Left ventricle myocardium inferior (tissue), 1 donor: ENCODE results near the gene POTEE. TPM values are rescaled to one million over a fixed set of nuclear protein-coding genes. Genes with fewer than 3 reads are reported as not detected.
"Not testable (repeated sequence)": the region's sequence is repeated elsewhere in the genome, so short reads cannot be mapped to it uniquely, and the experiment has no call there.

Experiments used
- DNase-seq: peaks from one replicate; pipeline ENCODE4 v3.0.0-alpha.2; 2020
- H3K27ac ChIP-seq: fragments of 200-600 bp; replicated peaks from 2 replicates; pipeline ENCODE4 v1.8.0; 2021
- H3K27me3 ChIP-seq: fragments of 200-600 bp; 2 replicates; pipeline ENCODE4 v1.8.0; 2021; ENCODE audit warnings: low read depth
- H3K36me3 ChIP-seq: fragments of 200-600 bp; 2 replicates; pipeline ENCODE4 v1.8.0; 2021
- H3K4me1 ChIP-seq: fragments of 200-600 bp; 2 replicates; pipeline ENCODE4 v1.8.0; 2021
- H3K4me3 ChIP-seq: fragments of 200-600 bp; 2 replicates; pipeline ENCODE4 v1.8.0; 2021; ENCODE audit warnings: mild to moderate bottlenecking, moderate library complexity
- H3K9me3 ChIP-seq: fragments of 200-600 bp; replicated peaks from 2 replicates; pipeline ENCODE4 v1.8.0; 2021
- intact Hi-C: fragments of 100-400 bp; cut with micrococcal nuclease; formaldehyde crosslinking; loops from one replicate; pipeline ENCODE4 v1.11.0; 2022
- total RNA-seq: library from RNA; stranded (reverse); fragmentation: NEBNext Ultra II Directional; extraction: Animal tissue kit (Norgen Biotek cat#: 25700); gene quantifications from one replicate; pipeline ENCODE4 v1.2.1, GENCODE V29; 2021
- donor health status: DM: no; HTN: yes; CAD: no; lungs with severe emphysema.

Gene POTEE
- total RNA-seq, 1 donor from 2014 or later, result not detected

DNA sequence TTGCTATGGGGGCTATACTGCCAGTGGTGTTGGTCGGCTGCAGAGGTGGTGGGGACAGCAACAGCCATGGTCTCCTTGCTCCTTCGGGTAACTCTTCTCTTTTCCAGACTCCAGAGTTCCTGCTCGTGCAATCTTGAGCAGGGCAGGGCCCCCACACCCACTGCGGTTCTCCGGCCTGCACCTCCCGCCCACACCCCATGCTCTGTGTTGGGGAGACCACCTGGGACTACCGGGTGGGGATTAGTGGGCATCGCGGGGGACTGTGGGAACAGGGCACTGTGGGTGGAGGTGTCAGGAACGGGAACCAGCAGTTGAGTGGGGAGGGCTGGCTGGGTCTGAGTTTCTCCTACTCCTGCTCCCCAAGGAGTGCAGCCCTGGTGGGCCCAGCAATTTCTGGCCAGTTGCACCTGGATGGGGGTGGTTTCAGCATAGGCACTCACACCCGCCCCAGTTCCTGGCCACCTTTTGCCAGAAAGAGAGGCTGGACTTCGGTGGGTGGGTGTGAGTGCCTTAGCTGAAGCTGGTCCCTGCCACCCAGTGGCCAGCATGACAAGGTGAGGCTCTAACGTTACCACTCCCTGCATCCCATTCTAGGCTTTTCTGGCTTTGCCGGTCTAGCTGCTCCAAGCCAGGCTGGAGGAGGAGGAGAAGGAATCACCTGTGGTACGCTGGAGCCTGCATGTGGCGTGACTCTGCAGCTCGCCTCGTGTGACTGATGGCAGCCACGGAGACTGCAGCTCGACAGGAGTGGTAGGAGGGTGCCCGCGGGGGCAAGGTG is 1.3 kb downstream of the POTEE start:
- DNase-seq, H3K4me3 ChIP-seq, H3K27ac ChIP-seq, H3K4me1 ChIP-seq, H3K27me3 ChIP-seq, H3K9me3 ChIP-seq, intact Hi-C loops, H3K36me3 ChIP-seq: not testable (repeated sequence)

DNA sequence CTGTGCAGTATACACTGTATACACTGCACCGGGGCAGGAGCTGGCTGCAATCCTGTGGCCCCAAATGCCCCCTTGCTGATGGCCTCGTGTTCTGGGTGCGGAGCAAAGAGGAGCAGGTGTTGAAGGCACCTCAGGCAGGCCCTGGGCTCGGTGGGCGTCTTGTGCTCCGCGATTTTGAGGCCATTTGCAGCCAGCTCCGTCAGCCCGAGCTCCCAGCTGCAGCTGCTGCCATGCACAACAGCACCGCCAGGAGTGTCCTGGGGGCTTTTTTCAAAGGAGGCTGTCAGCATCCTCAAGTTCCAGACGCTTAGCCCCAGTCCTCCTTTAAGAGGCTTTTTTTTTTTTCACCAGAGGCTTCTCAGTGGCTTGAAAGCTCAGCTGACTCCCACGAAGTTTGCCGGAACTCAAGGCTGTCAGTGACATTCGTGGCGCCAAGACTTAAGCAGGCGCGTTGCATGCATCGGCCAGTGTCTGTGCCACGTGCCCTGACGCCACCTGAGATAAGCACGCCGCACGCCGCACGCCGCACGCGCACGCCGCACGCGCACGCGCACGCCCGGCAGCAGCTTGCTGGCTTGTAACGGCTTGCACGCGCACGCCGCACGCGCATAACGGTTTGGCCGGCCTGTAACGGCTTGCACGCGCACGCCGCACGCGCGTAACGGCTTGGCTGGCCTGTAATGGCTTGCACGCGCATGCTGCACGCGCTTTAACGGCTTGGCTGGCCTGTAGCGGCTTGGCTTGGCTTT is 8.1 kb downstream of the POTEE start:
- DNase-seq, intact Hi-C loops, H3K36me3 ChIP-seq: not testable (repeated sequence)

DNA sequence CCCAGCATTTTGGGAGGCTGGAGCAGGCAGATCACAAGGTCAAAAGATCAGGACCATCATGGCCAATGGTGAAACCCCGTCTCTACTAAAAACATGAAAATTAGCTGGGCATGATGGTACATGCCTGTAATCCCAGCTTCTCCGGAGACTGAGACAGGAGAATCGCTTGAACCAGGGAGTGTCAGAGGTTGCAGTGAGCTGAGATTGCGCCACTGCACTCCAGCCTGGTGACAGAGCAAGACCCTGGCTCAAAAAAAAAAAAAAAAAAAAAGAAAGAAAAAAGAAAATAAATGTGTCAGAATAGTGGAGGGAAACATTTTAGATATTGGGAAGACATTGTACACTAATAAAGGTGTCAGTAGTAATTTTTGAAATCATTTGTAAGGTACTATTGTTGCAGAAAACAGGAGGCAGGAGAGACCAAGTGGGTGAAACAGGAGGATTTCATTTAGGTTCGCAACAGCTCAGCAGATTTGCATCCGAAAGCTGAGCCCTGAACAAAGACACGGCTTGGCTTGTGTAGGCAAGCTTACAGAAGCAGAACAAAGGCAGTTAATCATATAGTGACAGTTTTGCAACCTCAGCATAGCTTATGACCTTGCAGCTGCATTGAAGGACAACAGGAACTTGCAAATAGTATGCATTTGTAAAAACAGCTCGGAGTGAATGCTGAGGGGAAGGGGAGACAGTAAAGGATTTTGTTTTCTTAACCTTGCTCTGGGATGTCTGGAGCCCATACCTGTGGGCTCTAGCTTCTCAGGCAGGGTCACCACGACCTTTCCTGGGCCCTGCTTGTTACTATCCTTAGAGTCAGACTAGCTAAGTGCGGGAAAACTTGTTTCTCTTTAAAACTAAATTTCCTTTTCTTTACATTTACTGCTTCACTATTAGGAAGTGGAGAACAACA is 26.5 kb downstream of the POTEE start:
- H3K27me3 ChIP-seq, intact Hi-C loops: not testable (repeated sequence)

More for the DNA sequence above, 8.1 kb downstream of the POTEE start:
- H3K9me3 ChIP-seq, H3K4me1 ChIP-seq, H3K27ac ChIP-seq, H3K4me3 ChIP-seq, H3K27me3 ChIP-seq: not testable (repeated sequence)

More for the DNA sequence above, 26.5 kb downstream of the POTEE start:
- H3K36me3 ChIP-seq, H3K4me1 ChIP-seq, H3K27ac ChIP-seq, DNase-seq, H3K4me3 ChIP-seq, H3K9me3 ChIP-seq: not testable (repeated sequence)

Other genes with a start within 250 kb of the POTEE start
- 90.5 TPM for gene FAM168B, start 116.1 kb upstream of the POTEE start, total RNA-seq
- gene PLEKHB2, start 104.2 kb upstream of the POTEE start, total RNA-seq, result 42.9 TPM
- gene RAB6D, start 154.6 kb downstream of the POTEE start, total RNA-seq, result not detected